ENCODE results near the gene DCST1. TPM values are rescaled to one million over a fixed set of nuclear protein-coding genes. Genes with fewer than 3 reads are reported as not detected.

Gene DCST1
- total RNA-seq, 1 experiment from 2014 or later, result 0.32 TPM

GRCh38 chr1:155037043-155037442 lies 3.4 kb downstream of the DCST1 start:
- BruUV-seq (replicated peaks), result no TSS peak
- H3K9me3 ChIP-seq (ENCODE audit: control insufficient read depth in 1 of 2, insufficient read depth in 1 of 2, low read depth in 1 of 2, low read length in 2 of 2), result no peaks in the 10 kb centered on the region
- no peaks in the 10 kb centered on the region for H3K27me3 ChIP-seq (ENCODE audit: insufficient read depth, low read length)
- H2AFZ ChIP-seq (ENCODE audit: low read depth, low read length, poor library complexity, severe bottlenecking), result no peak overlapping the region
- H3K9me2 ChIP-seq (ENCODE audit: insufficient read depth), result no peaks in the 10 kb centered on the region
- peaks cover 0 to 11% of the 10 kb centered on the region in 2 experiments; a peak in 2 of 4 replicates for H3K4me1 ChIP-seq (ENCODE audit: control insufficient read depth in 1 of 2, insufficient read depth in 2 of 2, low read length in 2 of 2)
- intact Hi-C loops (cut with micrococcal nuclease), result no loop called here
- ChIA-PET POLR2A (no interaction called here), CTCF (interaction anchor here (1.1 kb wide), 1 partner anchor 20 kb away, joined by 3 read pairs; no protein-coding TSS in a partner anchor), RAD21 (ENCODE audit: low non-redundant PET in 1 of 2, low total read pairs in 2 of 2, uncharacterized antibody in 2 of 2, unreplicated experiment in 2 of 2) (no interaction called here)
- ATAC-seq (no peak), DNase-seq (ENCODE audit: low read depth, low spot score) (no peak)
- no peak overlapping the region for H3K27ac ChIP-seq (ENCODE audit: low read depth, low read length)
- no peaks in the 10 kb centered on the region for H3K36me3 ChIP-seq (ENCODE audit: control insufficient read depth in 1 of 2, insufficient read depth in 2 of 2, low read length in 2 of 2)
- H3K79me2 ChIP-seq (ENCODE audit: insufficient read depth, low read length), result no peaks in the 10 kb centered on the region
- TF ChIP-seq EZH2 (IDR thresholded peaks at IDR 0.05) (no peak), SP1 (IDR thresholded peaks at IDR 0.05; ENCODE audit: low read depth) (no peak), FOSL1 (IDR thresholded peaks at IDR 0.05; ENCODE audit: low read depth) (no peak), POLR2A (IDR thresholded peaks at IDR 0.05; ENCODE audit: borderline replicate concordance, extremely low read depth, insufficient read depth, insufficient read length) (no peak), RAD21 (IDR thresholded peaks at IDR 0.05; ENCODE audit: low read depth) (no peak), SIN3A (IDR thresholded peaks at IDR 0.05; ENCODE audit: low read depth) (no peak), EZH2phosphoT487 (IDR thresholded peaks at IDR 0.05; ENCODE audit: borderline replicate concordance) (no peak), CBX3 (IDR thresholded peaks at IDR 0.05; ENCODE audit: low read depth) (no peak), TCF7L2 (IDR thresholded peaks at IDR 0.05; ENCODE audit: borderline replicate concordance, extremely low read depth, insufficient read depth, insufficient read length) (no peak)
- TF ChIP-seq, protein P1, sequence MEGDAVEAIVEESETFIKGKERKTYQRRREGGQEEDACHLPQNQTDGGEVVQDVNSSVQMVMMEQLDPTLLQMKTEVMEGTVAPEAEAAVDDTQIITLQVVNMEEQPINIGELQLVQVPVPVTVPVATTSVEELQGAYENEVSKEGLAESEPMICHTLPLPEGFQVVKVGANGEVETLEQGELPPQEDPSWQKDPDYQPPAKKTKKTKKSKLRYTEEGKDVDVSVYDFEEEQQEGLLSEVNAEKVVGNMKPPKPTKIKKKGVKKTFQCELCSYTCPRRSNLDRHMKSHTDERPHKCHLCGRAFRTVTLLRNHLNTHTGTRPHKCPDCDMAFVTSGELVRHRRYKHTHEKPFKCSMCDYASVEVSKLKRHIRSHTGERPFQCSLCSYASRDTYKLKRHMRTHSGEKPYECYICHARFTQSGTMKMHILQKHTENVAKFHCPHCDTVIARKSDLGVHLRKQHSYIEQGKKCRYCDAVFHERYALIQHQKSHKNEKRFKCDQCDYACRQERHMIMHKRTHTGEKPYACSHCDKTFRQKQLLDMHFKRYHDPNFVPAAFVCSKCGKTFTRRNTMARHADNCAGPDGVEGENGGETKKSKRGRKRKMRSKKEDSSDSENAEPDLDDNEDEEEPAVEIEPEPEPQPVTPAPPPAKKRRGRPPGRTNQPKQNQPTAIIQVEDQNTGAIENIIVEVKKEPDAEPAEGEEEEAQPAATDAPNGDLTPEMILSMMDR (IDR thresholded peaks at IDR 0.05 in 2 of 3, conservative IDR thresholded peaks at IDR 0.05 in 1 of 3; ENCODE audit: borderline replicate concordance in 1 of 3, insufficient read depth in 1 of 3, low read depth in 2 of 3, low read length in 2 of 3), result no peak
- TF ChIP-seq, protein P2, sequence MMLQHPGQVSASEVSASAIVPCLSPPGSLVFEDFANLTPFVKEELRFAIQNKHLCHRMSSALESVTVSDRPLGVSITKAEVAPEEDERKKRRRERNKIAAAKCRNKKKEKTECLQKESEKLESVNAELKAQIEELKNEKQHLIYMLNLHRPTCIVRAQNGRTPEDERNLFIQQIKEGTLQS (IDR thresholded peaks at IDR 0.05), result no peak
- no peaks in the 10 kb centered on the region for H4K20me1 ChIP-seq (ENCODE audit: insufficient read depth)
- no peak overlapping the region for H3K4me3 ChIP-seq (replicated peaks in 1 of 2; ENCODE audit: low read depth in 1 of 2, low read length in 2 of 2)
- no peak overlapping the region for H3K9ac ChIP-seq (ENCODE audit: low read length)
- H3K4me2 ChIP-seq (ENCODE audit: low read length), result no peak overlapping the region
